Measurements from ENCODE around the gene CNTN1. TPM values are rescaled to one million over a fixed set of nuclear protein-coding genes. Genes with fewer than 3 reads are reported as not detected.

Gene CNTN1
- total RNA-seq, 1 experiment from 2014 or later, result 6.5 TPM

GRCh38 chr12:40646456-40646855 is 45.8 kb upstream of the CNTN1 start:
- no peak overlapping the region for H2AK5ac ChIP-seq (ENCODE audit: insufficient read length, low read length)
- no peaks in the 10 kb centered on the region for H3K27me3 ChIP-seq (ENCODE audit: insufficient read depth, low read length)
- H3K79me1 ChIP-seq (ENCODE audit: insufficient read depth, low read depth, low read length, poor library complexity, severe bottlenecking), result no peaks in the 10 kb centered on the region
- no peaks in the 10 kb centered on the region for H4K20me1 ChIP-seq (ENCODE audit: control insufficient read depth, insufficient read depth, insufficient read length)
- H3K4ac ChIP-seq (ENCODE audit: low read depth, low read length), result no peak overlapping the region
- TF ChIP-seq CTCF (conservative IDR thresholded peaks at IDR 0.05), result no peak
- H3K4me1 ChIP-seq (ENCODE audit: insufficient read depth, low read length), result peaks cover 2% of the 10 kb centered on the region; the same call in 1 of the 2 replicates
- no peaks in the 10 kb centered on the region for H3K23me2 ChIP-seq (ENCODE audit: insufficient read length, low read depth, low read length, poor library complexity, severe bottlenecking)
- H3K27me3 Mint-ChIP-seq (ENCODE audit: low read depth), result no peaks in the 10 kb centered on the region; the same call in 1 of the 2 replicates
- no peak overlapping the region for H3K4me2 ChIP-seq (ENCODE audit: insufficient read depth, insufficient read length, low read length)
- H4K91ac ChIP-seq (ENCODE audit: insufficient read length, low read depth, low read length), result no peak overlapping the region
- H4K8ac ChIP-seq (replicated peaks; ENCODE audit: insufficient read length, low read depth, low read length), result no peak overlapping the region
- H2AFZ ChIP-seq (ENCODE audit: low read length), result no peak overlapping the region
- H3K9ac ChIP-seq (ENCODE audit: extremely low read depth, insufficient read length, low read length), result no peak overlapping the region
- H2BK5ac ChIP-seq (ENCODE audit: insufficient read length, low read length), result no peak overlapping the region
- H3K56ac ChIP-seq (ENCODE audit: insufficient read length, low read depth, low read length), result no peak overlapping the region
- H3K14ac ChIP-seq (ENCODE audit: insufficient read depth, low read length), result no peak overlapping the region
- peaks cover 9 to 14% (median 9%) of the 10 kb centered on the region in 3 experiments for H3K36me3 Mint-ChIP-seq (ENCODE audit: insufficient read depth in 1 of 3, low read depth in 3 of 3)
- no peak overlapping the region for H3K23ac ChIP-seq (ENCODE audit: insufficient read length, low read depth, low read length)
- peaks cover 30 to 32% of the 10 kb centered on the region in 2 experiments for H3K4me1 Mint-ChIP-seq
- H4K5ac ChIP-seq (ENCODE audit: insufficient read length, low read depth, low read length), result no peak overlapping the region
- H2BK120ac ChIP-seq (ENCODE audit: low read depth, low read length, poor library complexity, severe bottlenecking), result no peak overlapping the region
- peaks cover 13 to 20% of the 10 kb centered on the region in 2 experiments for H3K9me3 Mint-ChIP-seq
- H3K27ac ChIP-seq (ENCODE audit: insufficient read length, low read depth, low read length), result no peak overlapping the region
- H2BK12ac ChIP-seq (ENCODE audit: insufficient read length, low read depth, low read length), result no peak overlapping the region
- no peak overlapping the region for H3T11ph ChIP-seq (ENCODE audit: low read length)
- no peak overlapping the region for H2BK20ac ChIP-seq (ENCODE audit: low read depth, low read length, poor library complexity, severe bottlenecking)
- no peak overlapping the region for H2BK15ac ChIP-seq (ENCODE audit: low read depth, low read length)
- WGBS (ENCODE audit: extremely low coverage, insufficient read length, low lambda C conversion rate), result no CpG with 5 or more reads among the region's 1 CpG
- no peak for DNase-seq
- H3K9me3 ChIP-seq (ENCODE audit: control insufficient read depth, low read depth, low read length), result peaks cover 8% of the 10 kb centered on the region
- H3K4me3 Mint-ChIP-seq, result no peak overlapping the region
- no peak overlapping the region for H3K18ac ChIP-seq (ENCODE audit: insufficient read length, low read depth, low read length)
- H3K27ac Mint-ChIP-seq, result no peak overlapping the region
- H3K79me2 ChIP-seq (ENCODE audit: insufficient read depth, low read length), result no peaks in the 10 kb centered on the region

All from H9 (cell line).